IMR-90 (cell line): ENCODE measurements around the gene NAA80. TPM values are rescaled to one million over a fixed set of nuclear protein-coding genes. Genes with fewer than 3 reads are reported as not detected.

Experiments
- ATAC-seq: fragments of 200-7000 bp; cut with Tn5 transposase; 2 replicates; pipeline ENCODE4 v1.9.1; 2020; ENCODE audit warnings: low read depth, mild to moderate bottlenecking, moderate library complexity
- BruUV-seq: library from RNA; stranded (reverse); fragments of 400-500 nt; replicated peaks from 2 replicates; lab custom pipeline; 2021; lab: Mats Ljungman, UMichigan
- CTCF ChIA-PET: fragments of 300-600 bp; formaldehyde crosslinking; extraction: SDS; loops from one replicate; lab custom pipeline; 2021; ENCODE audit warnings: antibody characterized with exemption; lab: Yijun Ruan, JAX
- POLR2A ChIA-PET: fragments of 300-600 bp; sonication (Branson Sonifier 250); formaldehyde crosslinking; loops from one replicate; lab custom pipeline; 2022; ENCODE audit warnings: antibody characterized with exemption; ENCODE audit not compliant: unreplicated experiment; lab: Charles Lee
- DNase-seq: peaks from one replicate; pipeline ENCODE4 v3.0.0; 2013
- H2AFZ ChIP-seq: replicated peaks from 2 replicates; pipeline ENCODE3; 2013; ENCODE audit warnings: low read length, mild to moderate bottlenecking; ENCODE audit not compliant: poor library complexity
- H2AK5ac ChIP-seq: 2 replicates; pipeline ENCODE4 v1.6.1; 2013; ENCODE audit warnings: low read depth, low read length, inconsistent platforms
- H2AK9ac ChIP-seq: replicated peaks from 2 replicates; pipeline ENCODE3; 2013; ENCODE audit warnings: mild to moderate bottlenecking, low read depth, low read length, moderate library complexity; ENCODE audit not compliant: poor library complexity
- H2BK120ac ChIP-seq: 2 replicates; pipeline ENCODE4 v1.6.1; 2013; ENCODE audit warnings: low read depth, low read length, inconsistent platforms
- H2BK15ac ChIP-seq: 3 replicates; pipeline ENCODE4 v1.6.1; 2013; ENCODE audit warnings: low read depth, low read length, inconsistent platforms
- H2BK20ac ChIP-seq: 2 replicates; pipeline ENCODE4 v1.6.1; 2013; ENCODE audit warnings: low read depth, mild to moderate bottlenecking, inconsistent platforms, low read length, moderate library complexity
- H2BK5ac ChIP-seq: 2 replicates; pipeline ENCODE4 v1.6.1; 2013; ENCODE audit warnings: mild to moderate bottlenecking, low read depth, low read length, inconsistent platforms; ENCODE audit not compliant: poor library complexity, severe bottlenecking
- H3K14ac ChIP-seq: replicated peaks from 2 replicates; pipeline ENCODE4 v1.6.1; 2013; ENCODE audit warnings: low read depth, low read length, inconsistent platforms
- H3K18ac ChIP-seq: 2 replicates; pipeline ENCODE4 v1.6.1; 2013; ENCODE audit warnings: low read depth, low read length, control low read depth
- H3K23ac ChIP-seq: 2 replicates; pipeline ENCODE4 v1.6.1; 2013; ENCODE audit warnings: low read depth, low read length, inconsistent platforms
- H3K27ac ChIP-seq: 2 replicates; pipeline ENCODE4 v1.5.1; 2013; ENCODE audit warnings: mild to moderate bottlenecking, control low read depth, low read length; ENCODE audit not compliant: insufficient read depth
- H3K27me3 ChIP-seq: 2 replicates; pipeline ENCODE4 v1.6.1; 2013; ENCODE audit warnings: low read length; ENCODE audit not compliant: control insufficient read depth, insufficient read depth
- H3K36me3 ChIP-seq: 2 replicates; pipeline ENCODE4 v1.6.1; 2013; ENCODE audit warnings: low read length, mixed read lengths; ENCODE audit not compliant: control insufficient read depth, insufficient read depth
- H3K4ac ChIP-seq: 2 replicates; pipeline ENCODE4 v1.6.1; 2013; ENCODE audit warnings: low read depth, low read length, inconsistent platforms
- H3K4me1 ChIP-seq: 2 replicates; pipeline ENCODE4 v1.6.1; 2013; ENCODE audit warnings: low read length, mixed read lengths; ENCODE audit not compliant: control insufficient read depth, insufficient read depth
- H3K4me2 ChIP-seq: 2 replicates; pipeline ENCODE4 v1.6.1; 2013; ENCODE audit warnings: low read depth, mild to moderate bottlenecking, control low read depth, low read length, moderate library complexity
- H3K4me3 ChIP-seq: 2 replicates; pipeline ENCODE4 v1.5.1; 2013; ENCODE audit warnings: low read depth, mild to moderate bottlenecking, control low read depth, low read length, moderate library complexity; ENCODE audit not compliant: insufficient read depth
- H3K56ac ChIP-seq: 2 replicates; pipeline ENCODE4 v1.6.1; 2013; ENCODE audit warnings: low read length, inconsistent platforms; ENCODE audit not compliant: insufficient read depth; ENCODE audit errors: extremely low read depth
- H3K79me1 ChIP-seq, 2 experiments: 2 replicates each; pipeline ENCODE4 v1.6.1; 2013; ENCODE audit warnings: low read length in 2 of 2, inconsistent platforms in 1 of 2, low read depth in 1 of 2
- H3K9ac ChIP-seq: 2 replicates; pipeline ENCODE4 v1.6.1; 2013; ENCODE audit warnings: low read depth, low read length, control low read depth
- H3K9me1 ChIP-seq: 2 replicates; pipeline ENCODE4 v1.6.1; 2013; ENCODE audit warnings: low read length, inconsistent platforms; ENCODE audit not compliant: insufficient read depth
- H3K9me3 ChIP-seq: 2 replicates; pipeline ENCODE4 v1.6.1; 2013; ENCODE audit warnings: low read length; ENCODE audit not compliant: control insufficient read depth, insufficient read depth
- H4K20me1 ChIP-seq: 2 replicates; pipeline ENCODE4 v1.6.1; 2013; ENCODE audit warnings: low read length, inconsistent platforms; ENCODE audit not compliant: insufficient read depth
- H4K5ac ChIP-seq: 2 replicates; pipeline ENCODE4 v1.6.1; 2013; ENCODE audit warnings: mild to moderate bottlenecking, low read depth, low read length, control low read depth
- H4K8ac ChIP-seq, 2 experiments: 2 replicates each; pipeline ENCODE4 v1.6.1; 2013; ENCODE audit warnings: low read depth in 2 of 2, low read length in 2 of 2, control low read depth in 1 of 2, inconsistent platforms in 1 of 2
- H4K91ac ChIP-seq: 2 replicates; pipeline ENCODE4 v1.6.1; 2013; ENCODE audit warnings: low read depth, low read length, inconsistent platforms; ENCODE audit not compliant: insufficient read depth
- CEBPB ChIP-seq: IDR thresholded peaks from 2 replicates; pipeline ENCODE4 v1.6.1; 2012; ENCODE audit warnings: low read depth, low read length, improper control_type of control experiment
- CHD1 ChIP-seq: IDR thresholded peaks from 2 replicates; pipeline ENCODE4 v1.6.1; 2012; ENCODE audit warnings: low read depth, low read length, improper control_type of control experiment
- CTCF ChIP-seq: conservative IDR thresholded peaks from 2 replicates; pipeline ENCODE4 v1.5.1; 2012; ENCODE audit warnings: mild to moderate bottlenecking, low read depth, low read length, improper control_type of control experiment
- ELK1 ChIP-seq: fragments of 150-350 bp; IDR thresholded peaks from 2 replicates; pipeline ENCODE4 v1.6.1; 2016; ENCODE audit warnings: low read depth, mild to moderate bottlenecking, low read length, moderate library complexity, borderline replicate concordance
- FOS ChIP-seq: fragments of 150-350 bp; IDR thresholded peaks from 2 replicates; pipeline ENCODE4 v1.6.1; 2016; ENCODE audit warnings: low read depth, low read length
- MAFK ChIP-seq: IDR thresholded peaks from 2 replicates; pipeline ENCODE4 v1.6.1; 2012; ENCODE audit warnings: low read depth, low read length, improper control_type of control experiment
- MAZ ChIP-seq: IDR thresholded peaks from 2 replicates; pipeline ENCODE4 v1.6.1; 2012; ENCODE audit warnings: low read depth, mild to moderate bottlenecking, low read length, improper control_type of control experiment, moderate library complexity, borderline replicate concordance
- MXI1 ChIP-seq: IDR thresholded peaks from 2 replicates; pipeline ENCODE4 v1.6.1; 2012; ENCODE audit warnings: low read depth, mild to moderate bottlenecking, low read length, moderate library complexity, borderline replicate concordance
- NFE2L2 ChIP-seq: fragments of 150-350 bp; IDR thresholded peaks from 2 replicates; pipeline ENCODE4 v1.6.1; 2016; ENCODE audit warnings: low read depth, mild to moderate bottlenecking, low read length
- POLR2A ChIP-seq: IDR thresholded peaks from 2 replicates; pipeline ENCODE4 v1.6.1; 2012; ENCODE audit warnings: mild to moderate bottlenecking, low read depth, low read length
- RAD21 ChIP-seq: IDR thresholded peaks from 2 replicates; pipeline ENCODE4 v1.6.1; 2012; ENCODE audit warnings: low read length, improper control_type of control experiment
- RFX5 ChIP-seq: IDR thresholded peaks from 2 replicates; pipeline ENCODE4 v1.8.0; 2012; ENCODE audit warnings: low read depth, mild to moderate bottlenecking, low read length, moderate library complexity
- SMC3 ChIP-seq: fragments of 150-350 bp; IDR thresholded peaks from 2 replicates; pipeline ENCODE4 v1.6.1; 2016; ENCODE audit warnings: low read depth, mild to moderate bottlenecking, antibody characterized with exemption, low read length, moderate library complexity
- WGBS, 2 experiments: methylation state at CpG; one replicate each; pipeline versions ENCODE4 v1.1.5 to v1.1.7; 2013; ENCODE audit warnings: missing lambda C conversion rate in 2 of 2; ENCODE audit not compliant: insufficient read length in 1 of 2; ENCODE audit errors: extremely low coverage in 2 of 2; 5-methylcytosine and 5-hydroxymethylcytosine counted together
- dilution Hi-C: fragments of 300-500 bp; cut with HindIII; formaldehyde crosslinking; loops from one replicate; pipeline ENCODE4 v1.14.3; 2018; ENCODE audit warnings: low sequenced_read_pairs; ENCODE audit not compliant: unreplicated experiment
- in situ Hi-C: fragments of 300-500 bp; cut with MboI; formaldehyde crosslinking; loops from 3 replicates; pipeline ENCODE4 v1.14.3; 2019; ENCODE audit warnings: low sequenced_read_pairs, inconsistent platforms, mixed read lengths
- intact Hi-C: fragments of 100-400 bp; cut with micrococcal nuclease; formaldehyde crosslinking; loops from 2 replicates; pipeline ENCODE4 v1.10.0; 2022
- polyA plus RNA-seq, 3 experiments: library from polyadenylated mRNA; depleted of rRNA; stranded (reverse); fragments of >200 nt; gene quantifications; 2 replicates each; pipeline ENCODE4 v1.2.3, GENCODE V29; 2012; ENCODE audit warnings: low replicate concordance in 1 of 3
- total RNA-seq: library from RNA; depleted of rRNA; stranded (reverse); fragments of >200 nt; gene quantifications from 2 replicates; pipeline ENCODE4 v1.2.3, GENCODE V29; 2012
- TF ChIP-seq, protein P1 (sequence below): fragments of 150-350 bp; IDR thresholded peaks from 2 replicates; pipeline ENCODE4 v1.6.1; 2017; ENCODE audit warnings: mild to moderate bottlenecking, antibody characterized with exemption, low read length, low read depth

NAA80 gene
- total and polyA plus RNA-seq, 2 of the 4 experiments (the other 2 are of a cell fraction), result 5.0 to 14.4 TPM

GRCh38 chr3:50290161-50290641, 9.0 kb downstream of the NAA80 start (continued):
- no peak for TF ChIP-seq CHD1
- no peak for TF ChIP-seq NFE2L2
- TF ChIP-seq CTCF, result no peak

DNA sequence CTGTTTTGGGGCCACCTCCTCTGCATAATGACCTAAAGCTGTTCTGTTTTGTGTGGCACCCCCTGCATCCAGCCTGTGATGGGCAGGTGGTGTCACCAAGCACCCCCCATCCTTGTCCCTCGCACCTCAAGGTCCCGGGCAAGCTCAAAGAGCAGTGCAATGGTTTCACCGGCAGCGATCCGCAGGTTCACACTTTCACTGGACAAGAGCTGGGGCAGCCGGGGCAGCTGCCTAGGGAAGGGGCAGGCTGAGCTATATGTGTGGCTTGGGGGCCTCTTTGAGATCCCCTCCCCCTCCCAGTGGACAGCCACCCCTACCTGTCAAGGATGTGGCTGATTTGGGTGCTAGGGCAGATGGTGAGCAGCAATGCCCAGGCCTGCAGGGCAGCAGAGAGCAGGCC, 10.1 kb downstream of the NAA80 start:
- Histone ChIP-seq H3K9me1 (no peaks in the 10 kb centered on the region; the same call in 1 of the 2 replicates), H2AK9ac (no peak overlapping the region), H3K9me3 (no peaks in the 10 kb centered on the region), H3K9ac (no peak overlapping the region), H3K4me3 (no peak overlapping the region), H3K18ac (no peak overlapping the region), H2AK5ac (no peak overlapping the region), H3K36me3 (peaks cover 34% of the 10 kb centered on the region), H3K79me1 (peaks cover 14 to 31% of the 10 kb centered on the region in 2 experiments), H3K4ac (no peak overlapping the region), H3K14ac (no peak overlapping the region), H4K20me1 (no peaks in the 10 kb centered on the region; the same call in 1 of the 2 replicates), H2BK20ac (no peak overlapping the region), H3K4me2 (no peak overlapping the region), H3K56ac (no peak overlapping the region), H3K27ac (no peak overlapping the region), H2BK5ac (no peak overlapping the region), H4K8ac (no peak overlapping the region), H2BK120ac (no peak overlapping the region), H4K91ac (no peak overlapping the region), H2AFZ (no peak overlapping the region), H3K4me1 (peaks cover 8% of the 10 kb centered on the region), H2BK15ac (no peak overlapping the region), H3K23ac (no peak overlapping the region), H3K27me3 (no peaks in the 10 kb centered on the region), H4K5ac (no peak overlapping the region)
- dilution Hi-C loops (no loop called here), intact Hi-C loops (no loop called here), in situ Hi-C loops (no loop called here)
- POLR2A ChIA-PET, result no interaction called here
- DNase-seq, result no peak
- CTCF ChIA-PET, result no interaction called here
- ATAC-seq, result no peak
- no CpG with 5 or more reads among the region's 6 CpGs for WGBS, 2 experiments
- BruUV-seq, result no TSS peak
- no peak for TF ChIP-seq SMC3
- TF ChIP-seq MAFK, result no peak
- TF ChIP-seq CEBPB, result no peak
- no peak for TF ChIP-seq MXI1
- no peak for TF ChIP-seq RAD21
- no peak for TF ChIP-seq POLR2A
- TF ChIP-seq NFE2L2, result no peak
- TF ChIP-seq ELK1, result no peak
- TF ChIP-seq, protein P1, sequence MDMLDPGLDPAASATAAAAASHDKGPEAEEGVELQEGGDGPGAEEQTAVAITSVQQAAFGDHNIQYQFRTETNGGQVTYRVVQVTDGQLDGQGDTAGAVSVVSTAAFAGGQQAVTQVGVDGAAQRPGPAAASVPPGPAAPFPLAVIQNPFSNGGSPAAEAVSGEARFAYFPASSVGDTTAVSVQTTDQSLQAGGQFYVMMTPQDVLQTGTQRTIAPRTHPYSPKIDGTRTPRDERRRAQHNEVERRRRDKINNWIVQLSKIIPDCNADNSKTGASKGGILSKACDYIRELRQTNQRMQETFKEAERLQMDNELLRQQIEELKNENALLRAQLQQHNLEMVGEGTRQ, result no peak
- TF ChIP-seq FOS, result no peak
- no peak for TF ChIP-seq CHD1
- no peak for TF ChIP-seq RFX5
- no peak for TF ChIP-seq MAZ
